Endothelial cell of umbilical vein (primary cell): Measurements from ENCODE around the gene ADCY2.

Experiments
- CTCF ChIP-seq, 2 donors: IDR thresholded peaks; 1 replicate in 1 of 2; 2 replicates in 1 of 2; pipeline ENCODE4 v1.5.1; 2011; ENCODE audit warnings: low read length in 2 of 2, mild to moderate bottlenecking in 2 of 2, moderate library complexity in 2 of 2, control low read depth in 1 of 2, inconsistent platforms in 1 of 2, low read depth in 1 of 2; ENCODE audit not compliant: insufficient read depth in 1 of 2; ENCODE audit errors: extremely low read depth in 1 of 2
- EZH2 ChIP-seq: IDR thresholded peaks from 2 replicates; pipeline ENCODE4 v1.6.1; 2012; ENCODE audit warnings: borderline replicate concordance, low read depth, mild to moderate bottlenecking, moderate library complexity, low read length, inconsistent platforms; ENCODE audit not compliant: severe bottlenecking
- GATA2 ChIP-seq: IDR thresholded peaks from 2 replicates; pipeline ENCODE4 v1.7.0; 2011; ENCODE audit warnings: low read depth, mild to moderate bottlenecking, moderate library complexity, mixed read lengths, low read length; ENCODE audit not compliant: insufficient read length, insufficient read depth
- MAX ChIP-seq: IDR thresholded peaks from 2 replicates; pipeline ENCODE4 v1.6.1; 2011; ENCODE audit not compliant: insufficient read depth, insufficient read length
- POLR2A ChIP-seq: IDR thresholded peaks from 2 replicates; pipeline ENCODE4 v1.6.1; 2012; ENCODE audit warnings: low read depth, mild to moderate bottlenecking, control low read depth, low read length
- POLR2AphosphoS5 ChIP-seq: IDR thresholded peaks from 2 replicates; pipeline ENCODE4 v1.6.1; 2012; ENCODE audit warnings: low read depth, mild to moderate bottlenecking, control low read depth, low read length, moderate library complexity; ENCODE audit not compliant: insufficient read depth

- TF ChIP-seq POLR2A, result no peak
- no peak for TF ChIP-seq GATA2
- TF ChIP-seq CTCF (IDR thresholded peaks at IDR 0.05; ENCODE audit: extremely low read depth in 1 of 2, insufficient read depth in 1 of 2, low read depth in 1 of 2, low read length in 2 of 2), result no peak
- no peak for TF ChIP-seq POLR2AphosphoS5
- no peak for TF ChIP-seq MAX
- TF ChIP-seq EZH2, result no peak
Observed at GRCh38 chr5:7824995-7825394, 429.1 kb downstream of the ADCY2 start.
